ENCODE results near the gene NCOA3. TPM values are rescaled to one million over a fixed set of nuclear protein-coding genes. Genes with fewer than 3 reads are reported as not detected.

Gene NCOA3
- total RNA-seq, 1 experiment from 2014 or later: 96.7 TPM

DNA sequence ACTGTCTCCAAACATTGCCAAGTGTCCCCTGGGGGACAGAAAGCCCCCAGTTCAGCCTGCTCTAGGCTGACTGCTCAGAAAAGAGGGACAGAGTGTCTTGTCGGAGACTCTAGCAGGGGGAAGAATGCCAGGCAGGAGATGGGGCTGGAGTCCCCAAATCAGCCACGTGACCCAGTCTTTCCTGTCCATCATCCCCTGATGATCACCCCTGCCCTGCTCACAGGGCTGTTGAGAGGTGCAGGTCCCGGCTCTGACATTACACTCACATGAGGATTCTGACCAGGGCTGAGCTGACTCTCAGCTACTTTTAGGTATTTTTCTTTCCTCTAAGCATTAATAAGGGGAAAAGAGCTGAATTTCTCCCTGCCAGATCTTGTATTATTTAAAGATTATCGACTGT lies 167.8 kb downstream of the NCOA3 start:
- intact Hi-C loops (cut with micrococcal nuclease; ENCODE audit: unreplicated experiment): no loop called here
- Histone ChIP-seq H3K4me1 (peaks cover 5% of the 10 kb centered on the region; the same call in 1 of the 2 replicates), H3K36me3 (ENCODE audit: control insufficient read depth, insufficient read depth, low read length) (no peaks in the 10 kb centered on the region), H3K4me3 (ENCODE audit: low read depth, low read length) (no peak overlapping the region), H3K9me3 (no peaks in the 10 kb centered on the region), H3K27me3 (replicated peaks; ENCODE audit: control insufficient read depth, insufficient read depth, low read length) (no peaks in the 10 kb centered on the region)
- CTCF ChIA-PET: interaction anchor here (1.2 kb wide), 1 partner anchor 9 kb away, joined by 5 read pairs; no protein-coding TSS in a partner anchor
- TF ChIP-seq, protein P1, sequence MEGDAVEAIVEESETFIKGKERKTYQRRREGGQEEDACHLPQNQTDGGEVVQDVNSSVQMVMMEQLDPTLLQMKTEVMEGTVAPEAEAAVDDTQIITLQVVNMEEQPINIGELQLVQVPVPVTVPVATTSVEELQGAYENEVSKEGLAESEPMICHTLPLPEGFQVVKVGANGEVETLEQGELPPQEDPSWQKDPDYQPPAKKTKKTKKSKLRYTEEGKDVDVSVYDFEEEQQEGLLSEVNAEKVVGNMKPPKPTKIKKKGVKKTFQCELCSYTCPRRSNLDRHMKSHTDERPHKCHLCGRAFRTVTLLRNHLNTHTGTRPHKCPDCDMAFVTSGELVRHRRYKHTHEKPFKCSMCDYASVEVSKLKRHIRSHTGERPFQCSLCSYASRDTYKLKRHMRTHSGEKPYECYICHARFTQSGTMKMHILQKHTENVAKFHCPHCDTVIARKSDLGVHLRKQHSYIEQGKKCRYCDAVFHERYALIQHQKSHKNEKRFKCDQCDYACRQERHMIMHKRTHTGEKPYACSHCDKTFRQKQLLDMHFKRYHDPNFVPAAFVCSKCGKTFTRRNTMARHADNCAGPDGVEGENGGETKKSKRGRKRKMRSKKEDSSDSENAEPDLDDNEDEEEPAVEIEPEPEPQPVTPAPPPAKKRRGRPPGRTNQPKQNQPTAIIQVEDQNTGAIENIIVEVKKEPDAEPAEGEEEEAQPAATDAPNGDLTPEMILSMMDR (IDR thresholded peaks at IDR 0.05; ENCODE audit: insufficient read depth in 1 of 2, low read depth in 1 of 2, low read length in 1 of 2, severe bottlenecking in 1 of 2, unreplicated experiment in 1 of 2): no peak
- Mint-ChIP-seq H3K36me3 (ENCODE audit: insufficient read depth, unreplicated experiment) (peaks cover 69% of the 10 kb centered on the region), H3K4me1 (ENCODE audit: low read depth, unreplicated experiment) (peaks cover 8% of the 10 kb centered on the region), H3K4me3 (ENCODE audit: unreplicated experiment) (no peak overlapping the region), H3K9me3 (ENCODE audit: unreplicated experiment) (no peaks in the 10 kb centered on the region), H3K27me3 (ENCODE audit: insufficient read depth, unreplicated experiment) (no peaks in the 10 kb centered on the region), H3K27ac (ENCODE audit: unreplicated experiment) (no peak overlapping the region)
- DNase-seq: peak in 1 of 2 experiments; percentile 40
- BruUV-seq (replicated peaks): no TSS peak
- POLR2A ChIA-PET: interaction anchor here (0.6 kb wide), 1 partner anchor 69 kb away, joined by 3 read pairs; no protein-coding TSS in a partner anchor

DNA sequence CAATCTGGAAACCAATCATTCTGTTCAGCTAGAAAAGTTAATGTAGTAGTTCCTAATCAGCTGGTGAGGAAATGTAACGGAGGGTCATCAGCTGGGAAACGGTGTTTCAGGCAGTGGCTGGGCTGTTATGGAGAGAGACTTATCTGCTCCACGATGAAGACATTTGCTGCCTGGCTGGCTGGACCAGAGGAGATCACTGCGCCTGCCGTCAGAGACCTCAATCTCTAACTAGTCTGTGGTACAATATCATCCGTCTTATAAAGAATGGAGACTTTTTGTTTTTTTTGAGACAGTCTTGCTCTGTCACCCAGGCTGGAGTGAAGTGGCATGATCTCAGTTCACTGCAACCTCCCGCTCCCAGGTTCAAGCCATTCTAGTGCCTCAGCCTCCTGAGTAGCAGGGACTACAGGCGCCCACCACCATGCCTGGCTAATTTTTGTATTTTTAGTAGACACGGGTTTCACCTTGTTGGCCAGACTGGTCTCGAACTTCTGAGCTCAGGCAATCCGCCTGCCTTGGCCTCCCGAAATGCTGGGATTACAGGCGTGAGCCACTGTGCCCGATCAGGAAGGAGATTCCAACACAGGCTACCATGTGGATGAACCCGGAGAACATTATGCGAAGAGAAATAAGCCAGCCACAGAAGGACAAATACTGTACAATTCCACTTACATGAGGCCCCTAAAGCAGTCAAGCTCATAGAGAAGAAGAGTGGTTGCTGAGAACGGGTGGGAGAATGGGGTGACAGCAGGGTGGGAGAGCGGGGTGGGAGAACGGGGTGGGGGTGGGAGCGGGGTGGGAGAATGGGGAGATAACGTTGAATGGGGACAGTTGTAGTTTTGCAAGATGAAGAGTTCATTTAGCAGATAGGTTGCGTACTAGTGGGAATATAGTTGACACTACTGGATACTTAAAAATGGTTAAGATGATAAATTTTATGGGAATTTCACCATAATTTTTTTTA lies 168.5 kb downstream of the NCOA3 start:
- TF ChIP-seq, protein P1 (IDR thresholded peaks at IDR 0.05; ENCODE audit: insufficient read depth in 1 of 2, low read depth in 1 of 2, low read length in 1 of 2, severe bottlenecking in 1 of 2, unreplicated experiment in 1 of 2): no peak
- Histone ChIP-seq H3K4me1 (peaks cover 5% of the 10 kb centered on the region; the same call in 1 of the 2 replicates), H3K36me3 (ENCODE audit: control insufficient read depth, insufficient read depth, low read length) (no peaks in the 10 kb centered on the region), H3K9me3 (no peaks in the 10 kb centered on the region), H3K27me3 (replicated peaks; ENCODE audit: control insufficient read depth, insufficient read depth, low read length) (no peaks in the 10 kb centered on the region), H3K4me3 (ENCODE audit: low read depth, low read length) (no peak overlapping the region)
- DNase-seq: peak in 1 of 2 experiments; percentile 36
- ChIA-PET CTCF (interaction anchor here (0.6 to 1.2 kb wide), 3 partner anchors 10 to 950 kb away, joined by 3 to 5 read pairs (median 4); no protein-coding TSS in a partner anchor), POLR2A (interaction anchor here (0.6 kb wide), 1 partner anchor 69 kb away, joined by 3 read pairs; no protein-coding TSS in a partner anchor)
- Mint-ChIP-seq H3K36me3 (ENCODE audit: insufficient read depth, unreplicated experiment) (peaks cover 62% of the 10 kb centered on the region), H3K27ac (ENCODE audit: unreplicated experiment) (no peak overlapping the region), H3K4me3 (ENCODE audit: unreplicated experiment) (no peak overlapping the region), H3K27me3 (ENCODE audit: insufficient read depth, unreplicated experiment) (no peaks in the 10 kb centered on the region), H3K4me1 (ENCODE audit: low read depth, unreplicated experiment) (peaks cover 8% of the 10 kb centered on the region), H3K9me3 (ENCODE audit: unreplicated experiment) (no peaks in the 10 kb centered on the region)
- intact Hi-C loops (cut with micrococcal nuclease; ENCODE audit: unreplicated experiment): no loop called here
- no TSS peak for BruUV-seq (replicated peaks)

DNA sequence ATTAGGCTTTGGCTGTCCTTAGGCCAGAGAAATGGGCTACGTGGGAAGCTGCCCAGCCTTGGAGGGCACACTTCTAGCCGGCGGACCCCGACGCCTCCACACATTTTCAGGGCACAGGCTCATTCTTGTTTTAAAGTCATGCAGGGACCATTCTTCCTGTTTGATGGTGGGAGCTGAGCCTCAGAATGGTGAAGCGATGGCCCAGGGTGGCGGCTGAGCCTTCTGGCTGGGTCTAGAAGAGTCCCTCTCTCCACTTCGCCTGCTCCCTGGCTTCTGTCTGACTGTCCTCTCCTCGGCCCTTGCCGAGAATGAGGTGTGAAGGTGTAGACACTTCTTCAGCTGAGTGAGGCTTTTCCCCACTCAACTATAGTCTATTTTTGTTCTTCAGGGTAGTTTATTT lies 169.2 kb downstream of the NCOA3 start:
- TF ChIP-seq, protein P1 (IDR thresholded peaks at IDR 0.05; ENCODE audit: insufficient read depth in 1 of 2, low read depth in 1 of 2, low read length in 1 of 2, severe bottlenecking in 1 of 2, unreplicated experiment in 1 of 2): no peak
- Histone ChIP-seq H3K27me3 (replicated peaks; ENCODE audit: control insufficient read depth, insufficient read depth, low read length) (no peaks in the 10 kb centered on the region), H3K9me3 (no peaks in the 10 kb centered on the region), H3K4me1 (peaks cover 5% of the 10 kb centered on the region; the same call in 1 of the 2 replicates), H3K36me3 (ENCODE audit: control insufficient read depth, insufficient read depth, low read length) (no peaks in the 10 kb centered on the region), H3K4me3 (ENCODE audit: low read depth, low read length) (no peak overlapping the region)
- Mint-ChIP-seq H3K27me3 (ENCODE audit: insufficient read depth, unreplicated experiment) (no peaks in the 10 kb centered on the region), H3K9me3 (ENCODE audit: unreplicated experiment) (no peaks in the 10 kb centered on the region), H3K4me3 (ENCODE audit: unreplicated experiment) (no peak overlapping the region), H3K36me3 (ENCODE audit: insufficient read depth, unreplicated experiment) (peaks cover 55% of the 10 kb centered on the region), H3K4me1 (ENCODE audit: low read depth, unreplicated experiment) (peaks cover 8% of the 10 kb centered on the region), H3K27ac (ENCODE audit: unreplicated experiment) (no peak overlapping the region)
- ChIA-PET CTCF (interaction anchor here (0.6 to 1.1 kb wide), 2 partner anchors 50 to 949 kb away, joined by 3 to 4 read pairs; no protein-coding TSS in a partner anchor), POLR2A (no interaction called here)
- peak in 1 of 2 experiments; percentile 44 for DNase-seq
- intact Hi-C loops (cut with micrococcal nuclease; ENCODE audit: unreplicated experiment): no loop called here
- BruUV-seq (replicated peaks): no TSS peak
